WTC11 (cell line): ENCODE measurements around the gene MRGPRX3. TPM values are rescaled to one million over a fixed set of nuclear protein-coding genes. Genes with fewer than 3 reads are reported as not detected.
A peak's percentile ranks its signal among the peaks of the same experiment; 100 is the strongest.

Experiments used
- ATAC-seq: fragments of 200-7000 bp; cut with Tn5 transposase; 2 replicates; pipeline ENCODE4 v1.10.0; 2021; ENCODE audit warnings: mild to moderate bottlenecking, moderate library complexity
- CTCF ChIA-PET: fragments of 300-600 bp; sonication (Branson Sonifier 250); formaldehyde crosslinking; loops from one replicate; lab custom pipeline; 2021; ENCODE audit warnings: antibody characterized with exemption; lab: Charles Lee
- POLR2A ChIA-PET: fragments of 350-600 bp; sonication (Branson Sonifier 250); formaldehyde crosslinking; loops from one replicate; lab custom pipeline; 2021; ENCODE audit warnings: antibody characterized with exemption; lab: Charles Lee
- DNase-seq: peaks from one replicate; pipeline ENCODE4 v3.0.0; 2021; ENCODE audit warnings: low spot score
- H3K27ac Mint-ChIP-seq: 2 replicates; pipeline ENCODE4 v1.8.0; 2021; ENCODE audit warnings: mixed read lengths
- H3K27me3 Mint-ChIP-seq: 2 replicates; pipeline ENCODE4 v1.8.0; 2021; ENCODE audit warnings: low read depth, mild to moderate bottlenecking, moderate library complexity, mixed read lengths
- H3K36me3 Mint-ChIP-seq: 2 replicates; pipeline ENCODE4 v1.8.0; 2021; ENCODE audit warnings: mixed read lengths
- H3K4me1 Mint-ChIP-seq: 2 replicates; pipeline ENCODE4 v1.8.0; 2022; ENCODE audit warnings: mixed read lengths
- H3K4me3 Mint-ChIP-seq: 2 replicates; pipeline ENCODE4 v1.8.0; 2021; ENCODE audit warnings: mild to moderate bottlenecking, moderate library complexity, mixed read lengths
- H3K9me3 Mint-ChIP-seq: 2 replicates; pipeline ENCODE4 v1.8.0; 2021; ENCODE audit warnings: mixed read lengths
- FOXK1 ChIP-seq: sonication (generic); formaldehyde crosslinking; IDR thresholded peaks from 2 replicates; pipeline ENCODE4 v1.8.0; 2022; ENCODE audit warnings: mild to moderate bottlenecking, moderate library complexity, missing genetic modification reagents
- GABPB1 ChIP-seq: sonication (generic); formaldehyde crosslinking; IDR thresholded peaks from 2 replicates; pipeline ENCODE4 v1.8.1; 2023; ENCODE audit warnings: mild to moderate bottlenecking, missing genetic modification reagents
- GTF2I ChIP-seq: fragments of 250-450 bp; sonication (Bioruptor Pico); conservative IDR thresholded peaks from 2 replicates; pipeline ENCODE4 v1.4.0; 2021; ENCODE audit warnings: mild to moderate bottlenecking
- JUN ChIP-seq: sonication (generic); formaldehyde crosslinking; IDR thresholded peaks from 2 replicates; pipeline ENCODE4 v1.8.0; 2023; ENCODE audit warnings: mild to moderate bottlenecking, missing genetic modification reagents
- KAT7 ChIP-seq: sonication (generic); formaldehyde crosslinking; IDR thresholded peaks from 2 replicates; pipeline ENCODE4 v1.8.1; 2023; ENCODE audit warnings: missing genetic modification reagents, mild to moderate bottlenecking, borderline replicate concordance
- NFE2L1 ChIP-seq: sonication (generic); formaldehyde crosslinking; IDR thresholded peaks from 2 replicates; pipeline ENCODE4 v1.8.1; 2023; ENCODE audit warnings: missing genetic modification reagents
- OVOL2 ChIP-seq: fragments of 250-450 bp; sonication (Bioruptor Pico); IDR thresholded peaks from 2 replicates; pipeline ENCODE4 v1.9.0; 2021; ENCODE audit warnings: mild to moderate bottlenecking, borderline replicate concordance
- SMAD3 ChIP-seq: sonication (generic); formaldehyde crosslinking; IDR thresholded peaks from 2 replicates; pipeline ENCODE4 v1.8.0; 2022; ENCODE audit warnings: missing genetic modification reagents, mild to moderate bottlenecking, borderline replicate concordance
- total RNA-seq: library from RNA; stranded (reverse); gene quantifications from 3 replicates; pipeline ENCODE4 v1.2.3, GENCODE V29; 2021
- TF ChIP-seq, protein P1 (sequence below): sonication (generic); formaldehyde crosslinking; IDR thresholded peaks from 2 replicates; pipeline ENCODE4 v1.8.1; 2022; ENCODE audit warnings: mild to moderate bottlenecking, missing genetic modification reagents, moderate library complexity, borderline replicate concordance
- TF ChIP-seq, protein P2 (sequence below): fragments of 250-450 bp; sonication (Bioruptor Pico); IDR thresholded peaks from 2 replicates; pipeline ENCODE4 v1.9.0; 2021; ENCODE audit warnings: mild to moderate bottlenecking
- TF ChIP-seq, protein P3 (sequence below): sonication (generic); formaldehyde crosslinking; IDR thresholded peaks from 2 replicates; pipeline ENCODE4 v1.8.0; 2022; ENCODE audit warnings: mild to moderate bottlenecking, missing genetic modification reagents
- TF ChIP-seq, protein P4 (sequence below): sonication (generic); formaldehyde crosslinking; IDR thresholded peaks from 2 replicates; pipeline ENCODE4 v1.8.0; 2022; ENCODE audit warnings: mild to moderate bottlenecking, missing genetic modification reagents
- TF ChIP-seq, protein P5 (sequence below): sonication (generic); formaldehyde crosslinking; IDR thresholded peaks from 2 replicates; pipeline ENCODE4 v1.8.1; 2023; ENCODE audit warnings: mild to moderate bottlenecking, missing genetic modification reagents, moderate library complexity
- TF ChIP-seq, protein P6 (sequence below): fragments of 250-450 bp; sonication (Bioruptor Pico); IDR thresholded peaks from 2 replicates; pipeline ENCODE4 v2.1.2; 2022; ENCODE audit warnings: mild to moderate bottlenecking, moderate library complexity
- TF ChIP-seq, protein P7 (sequence below): sonication (generic); formaldehyde crosslinking; IDR thresholded peaks from 2 replicates; pipeline ENCODE4 v1.8.0; 2022; ENCODE audit warnings: missing genetic modification reagents

MRGPRX3 gene
- total RNA-seq, 1 experiment from 2014 or later = not detected

DNA sequence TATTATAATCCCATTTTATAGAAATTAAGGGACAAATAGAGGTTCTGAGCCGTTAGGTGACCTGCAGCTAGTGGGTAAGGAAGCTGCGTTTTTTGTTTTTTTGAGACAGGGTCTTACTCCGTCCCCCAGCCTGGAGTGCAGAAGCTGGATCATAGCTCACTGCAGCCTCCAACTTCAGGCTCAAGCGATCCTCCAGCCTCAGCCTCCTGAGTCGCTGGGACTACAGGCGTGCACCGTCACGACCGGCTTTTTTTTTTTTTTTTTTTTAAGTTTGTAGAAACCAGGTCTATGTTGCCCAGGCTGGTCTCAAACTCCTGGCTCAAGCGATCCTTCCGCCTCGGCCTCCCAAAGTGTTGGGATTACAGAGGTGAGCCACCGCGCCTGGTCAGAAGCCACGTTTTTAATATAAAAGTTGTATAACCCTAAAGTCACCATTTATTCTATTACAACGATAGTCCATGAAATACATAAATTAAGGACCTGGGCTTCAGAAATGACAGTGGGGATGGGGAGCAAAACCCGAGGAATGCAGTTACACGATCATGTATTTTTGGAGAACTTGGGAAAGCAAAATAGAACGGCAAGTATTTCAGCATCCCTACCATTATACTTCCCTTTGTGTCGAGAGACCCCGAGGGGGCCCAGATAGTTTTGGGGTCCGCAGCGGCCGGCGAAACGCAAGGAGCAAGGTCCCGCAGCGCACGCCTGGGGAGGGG lies 27.1 kb upstream of the MRGPRX3 start:
- Mint-ChIP-seq H3K4me3 (peak overlapping the region; percentile 93), H3K27ac (no peak overlapping the region), H3K36me3 (peaks cover 34% of the 10 kb centered on the region), H3K27me3 (peaks cover 7% of the 10 kb centered on the region), H3K9me3 (no peaks in the 10 kb centered on the region), H3K4me1 (peaks cover 11% of the 10 kb centered on the region)
- ATAC-seq = no peak; the same call in 1 of the 2 replicates
- ChIA-PET POLR2A (interaction anchor here (0.6 kb wide), 1 partner anchor 422 kb away, joined by 3 read pairs; the partner anchor contains the start of gene TSG101), CTCF (interaction anchor here (0.7 to 3.0 kb wide), 10 partner anchors 10 to 675 kb away, joined by 3 to 26 read pairs (median 4); no protein-coding TSS in a partner anchor)
- TF ChIP-seq, protein P1, sequence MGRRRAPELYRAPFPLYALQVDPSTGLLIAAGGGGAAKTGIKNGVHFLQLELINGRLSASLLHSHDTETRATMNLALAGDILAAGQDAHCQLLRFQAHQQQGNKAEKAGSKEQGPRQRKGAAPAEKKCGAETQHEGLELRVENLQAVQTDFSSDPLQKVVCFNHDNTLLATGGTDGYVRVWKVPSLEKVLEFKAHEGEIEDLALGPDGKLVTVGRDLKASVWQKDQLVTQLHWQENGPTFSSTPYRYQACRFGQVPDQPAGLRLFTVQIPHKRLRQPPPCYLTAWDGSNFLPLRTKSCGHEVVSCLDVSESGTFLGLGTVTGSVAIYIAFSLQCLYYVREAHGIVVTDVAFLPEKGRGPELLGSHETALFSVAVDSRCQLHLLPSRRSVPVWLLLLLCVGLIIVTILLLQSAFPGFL (CRISPR knock-in tag) = no peak
- TF ChIP-seq SMAD3 = no peak
- TF ChIP-seq, protein P2, sequence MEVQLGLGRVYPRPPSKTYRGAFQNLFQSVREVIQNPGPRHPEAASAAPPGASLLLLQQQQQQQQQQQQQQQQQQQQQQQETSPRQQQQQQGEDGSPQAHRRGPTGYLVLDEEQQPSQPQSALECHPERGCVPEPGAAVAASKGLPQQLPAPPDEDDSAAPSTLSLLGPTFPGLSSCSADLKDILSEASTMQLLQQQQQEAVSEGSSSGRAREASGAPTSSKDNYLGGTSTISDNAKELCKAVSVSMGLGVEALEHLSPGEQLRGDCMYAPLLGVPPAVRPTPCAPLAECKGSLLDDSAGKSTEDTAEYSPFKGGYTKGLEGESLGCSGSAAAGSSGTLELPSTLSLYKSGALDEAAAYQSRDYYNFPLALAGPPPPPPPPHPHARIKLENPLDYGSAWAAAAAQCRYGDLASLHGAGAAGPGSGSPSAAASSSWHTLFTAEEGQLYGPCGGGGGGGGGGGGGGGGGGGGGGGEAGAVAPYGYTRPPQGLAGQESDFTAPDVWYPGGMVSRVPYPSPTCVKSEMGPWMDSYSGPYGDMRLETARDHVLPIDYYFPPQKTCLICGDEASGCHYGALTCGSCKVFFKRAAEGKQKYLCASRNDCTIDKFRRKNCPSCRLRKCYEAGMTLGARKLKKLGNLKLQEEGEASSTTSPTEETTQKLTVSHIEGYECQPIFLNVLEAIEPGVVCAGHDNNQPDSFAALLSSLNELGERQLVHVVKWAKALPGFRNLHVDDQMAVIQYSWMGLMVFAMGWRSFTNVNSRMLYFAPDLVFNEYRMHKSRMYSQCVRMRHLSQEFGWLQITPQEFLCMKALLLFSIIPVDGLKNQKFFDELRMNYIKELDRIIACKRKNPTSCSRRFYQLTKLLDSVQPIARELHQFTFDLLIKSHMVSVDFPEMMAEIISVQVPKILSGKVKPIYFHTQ = no peak
- DNase-seq = no peak

DNA sequence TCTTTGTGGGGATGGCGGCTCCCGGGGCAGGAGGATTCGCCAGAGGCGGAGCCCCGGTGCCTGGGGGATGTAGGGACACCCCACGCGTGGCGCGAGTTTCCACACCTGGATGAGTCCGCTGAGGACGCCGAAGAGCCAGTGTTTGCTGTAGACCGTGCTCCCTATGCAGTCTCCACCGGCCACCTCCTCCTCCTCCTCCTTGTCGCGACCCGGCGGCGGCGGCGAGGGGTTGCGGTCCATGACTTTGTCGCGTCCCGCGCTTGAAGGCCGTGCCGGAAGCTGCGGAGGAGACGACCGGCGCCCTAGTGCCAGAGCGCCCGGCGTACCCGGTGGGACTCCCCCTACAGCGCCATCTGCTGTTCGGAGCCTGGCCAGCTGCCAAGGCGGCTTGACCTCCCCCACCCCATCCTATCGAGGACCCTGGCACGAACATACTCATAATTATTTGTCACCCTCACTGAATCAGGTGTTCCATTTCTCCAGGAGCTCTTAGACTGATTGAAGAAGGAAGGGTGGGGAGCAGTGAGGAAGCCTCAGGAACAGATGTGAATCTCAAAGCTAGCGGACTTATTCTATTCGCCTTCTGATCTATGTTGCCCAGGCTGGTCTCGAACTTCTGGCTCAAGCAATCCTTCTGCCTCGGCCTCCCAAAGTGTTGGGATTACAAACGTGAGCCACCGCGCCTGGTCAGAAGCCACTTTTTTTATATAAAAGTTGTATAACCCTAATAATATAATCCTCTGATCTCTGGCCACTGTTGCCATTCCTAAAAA lies 26.4 kb upstream of the MRGPRX3 start, which contains the start of gene SAAL1:
SAAL1 (minus strand) TSS at position 281 of the 773 bp plus-strand sequence; CDS start at position 240, 41 bp downstream.
- peak; percentile 97 for ATAC-seq
- Mint-ChIP-seq H3K4me3 (peak within 1 kb of the TSS; percentile 93), H3K27me3 (peaks cover 15% of the 10 kb centered on the region), H3K4me1 (peaks cover 11% of the 10 kb centered on the region), H3K9me3 (no peaks in the 10 kb centered on the region), H3K27ac (no peak within 1 kb of the TSS), H3K36me3 (peaks cover 27% of the 10 kb centered on the region)
- ChIA-PET CTCF (interaction anchor here (0.6 to 3.0 kb wide), 13 partner anchors 9 to 290 kb away, joined by 3 to 26 read pairs (median 3); no protein-coding TSS in a partner anchor), POLR2A (no interaction called here)
- DNase-seq = peak; percentile 95
- TF ChIP-seq, protein P3, sequence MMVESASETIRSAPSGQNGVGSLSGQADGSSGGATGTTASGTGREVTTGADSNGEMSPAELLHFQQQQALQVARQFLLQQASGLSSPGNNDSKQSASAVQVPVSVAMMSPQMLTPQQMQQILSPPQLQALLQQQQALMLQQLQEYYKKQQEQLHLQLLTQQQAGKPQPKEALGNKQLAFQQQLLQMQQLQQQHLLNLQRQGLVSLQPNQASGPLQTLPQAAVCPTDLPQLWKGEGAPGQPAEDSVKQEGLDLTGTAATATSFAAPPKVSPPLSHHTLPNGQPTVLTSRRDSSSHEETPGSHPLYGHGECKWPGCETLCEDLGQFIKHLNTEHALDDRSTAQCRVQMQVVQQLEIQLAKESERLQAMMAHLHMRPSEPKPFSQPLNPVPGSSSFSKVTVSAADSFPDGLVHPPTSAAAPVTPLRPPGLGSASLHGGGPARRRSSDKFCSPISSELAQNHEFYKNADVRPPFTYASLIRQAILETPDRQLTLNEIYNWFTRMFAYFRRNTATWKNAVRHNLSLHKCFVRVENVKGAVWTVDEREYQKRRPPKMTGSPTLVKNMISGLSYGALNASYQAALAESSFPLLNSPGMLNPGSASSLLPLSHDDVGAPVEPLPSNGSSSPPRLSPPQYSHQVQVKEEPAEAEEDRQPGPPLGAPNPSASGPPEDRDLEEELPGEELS (CRISPR knock-in tag) = peak; percentile 48; the same call in 1 of the 2 replicates
- TF ChIP-seq GTF2I (no peak), KAT7 (no peak), NFE2L1 (peak; percentile 90), FOXK1 (peak; percentile 87), OVOL2 (CRISPR knock-in tag) (no peak), GABPB1 (peak; percentile 84), JUN (CRISPR knock-in tag) (no peak)
- TF ChIP-seq, protein P4, sequence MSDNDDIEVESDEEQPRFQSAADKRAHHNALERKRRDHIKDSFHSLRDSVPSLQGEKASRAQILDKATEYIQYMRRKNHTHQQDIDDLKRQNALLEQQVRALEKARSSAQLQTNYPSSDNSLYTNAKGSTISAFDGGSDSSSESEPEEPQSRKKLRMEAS (CRISPR knock-in tag) = peak; percentile 80
- TF ChIP-seq, protein P2 = no peak
- TF ChIP-seq, protein P5, sequence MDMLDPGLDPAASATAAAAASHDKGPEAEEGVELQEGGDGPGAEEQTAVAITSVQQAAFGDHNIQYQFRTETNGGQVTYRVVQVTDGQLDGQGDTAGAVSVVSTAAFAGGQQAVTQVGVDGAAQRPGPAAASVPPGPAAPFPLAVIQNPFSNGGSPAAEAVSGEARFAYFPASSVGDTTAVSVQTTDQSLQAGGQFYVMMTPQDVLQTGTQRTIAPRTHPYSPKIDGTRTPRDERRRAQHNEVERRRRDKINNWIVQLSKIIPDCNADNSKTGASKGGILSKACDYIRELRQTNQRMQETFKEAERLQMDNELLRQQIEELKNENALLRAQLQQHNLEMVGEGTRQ (CRISPR knock-in tag) = peak; percentile 53
- TF ChIP-seq, protein P6, sequence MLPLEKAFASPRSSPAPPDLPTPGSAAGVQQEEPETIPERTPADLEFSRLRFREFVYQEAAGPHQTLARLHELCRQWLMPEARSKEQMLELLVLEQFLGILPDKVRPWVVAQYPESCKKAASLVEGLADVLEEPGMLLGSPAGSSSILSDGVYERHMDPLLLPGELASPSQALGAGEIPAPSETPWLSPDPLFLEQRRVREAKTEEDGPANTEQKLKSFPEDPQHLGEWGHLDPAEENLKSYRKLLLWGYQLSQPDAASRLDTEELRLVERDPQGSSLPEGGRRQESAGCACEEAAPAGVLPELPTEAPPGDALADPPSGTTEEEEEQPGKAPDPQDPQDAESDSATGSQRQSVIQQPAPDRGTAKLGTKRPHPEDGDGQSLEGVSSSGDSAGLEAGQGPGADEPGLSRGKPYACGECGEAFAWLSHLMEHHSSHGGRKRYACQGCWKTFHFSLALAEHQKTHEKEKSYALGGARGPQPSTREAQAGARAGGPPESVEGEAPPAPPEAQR (CRISPR knock-in tag) = no peak
- TF ChIP-seq, protein P7, sequence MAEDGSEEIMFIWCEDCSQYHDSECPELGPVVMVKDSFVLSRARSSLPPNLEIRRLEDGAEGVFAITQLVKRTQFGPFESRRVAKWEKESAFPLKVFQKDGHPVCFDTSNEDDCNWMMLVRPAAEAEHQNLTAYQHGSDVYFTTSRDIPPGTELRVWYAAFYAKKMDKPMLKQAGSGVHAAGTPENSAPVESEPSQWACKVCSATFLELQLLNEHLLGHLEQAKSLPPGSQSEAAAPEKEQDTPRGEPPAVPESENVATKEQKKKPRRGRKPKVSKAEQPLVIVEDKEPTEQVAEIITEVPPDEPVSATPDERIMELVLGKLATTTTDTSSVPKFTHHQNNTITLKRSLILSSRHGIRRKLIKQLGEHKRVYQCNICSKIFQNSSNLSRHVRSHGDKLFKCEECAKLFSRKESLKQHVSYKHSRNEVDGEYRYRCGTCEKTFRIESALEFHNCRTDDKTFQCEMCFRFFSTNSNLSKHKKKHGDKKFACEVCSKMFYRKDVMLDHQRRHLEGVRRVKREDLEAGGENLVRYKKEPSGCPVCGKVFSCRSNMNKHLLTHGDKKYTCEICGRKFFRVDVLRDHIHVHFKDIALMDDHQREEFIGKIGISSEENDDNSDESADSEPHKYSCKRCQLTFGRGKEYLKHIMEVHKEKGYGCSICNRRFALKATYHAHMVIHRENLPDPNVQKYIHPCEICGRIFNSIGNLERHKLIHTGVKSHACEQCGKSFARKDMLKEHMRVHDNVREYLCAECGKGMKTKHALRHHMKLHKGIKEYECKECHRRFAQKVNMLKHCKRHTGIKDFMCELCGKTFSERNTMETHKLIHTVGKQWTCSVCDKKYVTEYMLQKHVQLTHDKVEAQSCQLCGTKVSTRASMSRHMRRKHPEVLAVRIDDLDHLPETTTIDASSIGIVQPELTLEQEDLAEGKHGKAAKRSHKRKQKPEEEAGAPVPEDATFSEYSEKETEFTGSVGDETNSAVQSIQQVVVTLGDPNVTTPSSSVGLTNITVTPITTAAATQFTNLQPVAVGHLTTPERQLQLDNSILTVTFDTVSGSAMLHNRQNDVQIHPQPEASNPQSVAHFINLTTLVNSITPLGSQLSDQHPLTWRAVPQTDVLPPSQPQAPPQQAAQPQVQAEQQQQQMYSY (CRISPR knock-in tag) = no peak
